ENCODE measurements around the gene PLEKHM3.

- TF ChIP-seq POLR2A (IDR thresholded peaks at IDR 0.05) = no peak
- TF ChIP-seq, protein P1, sequence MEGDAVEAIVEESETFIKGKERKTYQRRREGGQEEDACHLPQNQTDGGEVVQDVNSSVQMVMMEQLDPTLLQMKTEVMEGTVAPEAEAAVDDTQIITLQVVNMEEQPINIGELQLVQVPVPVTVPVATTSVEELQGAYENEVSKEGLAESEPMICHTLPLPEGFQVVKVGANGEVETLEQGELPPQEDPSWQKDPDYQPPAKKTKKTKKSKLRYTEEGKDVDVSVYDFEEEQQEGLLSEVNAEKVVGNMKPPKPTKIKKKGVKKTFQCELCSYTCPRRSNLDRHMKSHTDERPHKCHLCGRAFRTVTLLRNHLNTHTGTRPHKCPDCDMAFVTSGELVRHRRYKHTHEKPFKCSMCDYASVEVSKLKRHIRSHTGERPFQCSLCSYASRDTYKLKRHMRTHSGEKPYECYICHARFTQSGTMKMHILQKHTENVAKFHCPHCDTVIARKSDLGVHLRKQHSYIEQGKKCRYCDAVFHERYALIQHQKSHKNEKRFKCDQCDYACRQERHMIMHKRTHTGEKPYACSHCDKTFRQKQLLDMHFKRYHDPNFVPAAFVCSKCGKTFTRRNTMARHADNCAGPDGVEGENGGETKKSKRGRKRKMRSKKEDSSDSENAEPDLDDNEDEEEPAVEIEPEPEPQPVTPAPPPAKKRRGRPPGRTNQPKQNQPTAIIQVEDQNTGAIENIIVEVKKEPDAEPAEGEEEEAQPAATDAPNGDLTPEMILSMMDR (IDR thresholded peaks at IDR 0.05) = no peak
Measured at GRCh38 chr2:207938415-207938814, 86.9 kb downstream of the PLEKHM3 start.
